ENCODE data around the gene PAQR7.

The PAQR7 gene

DNA sequence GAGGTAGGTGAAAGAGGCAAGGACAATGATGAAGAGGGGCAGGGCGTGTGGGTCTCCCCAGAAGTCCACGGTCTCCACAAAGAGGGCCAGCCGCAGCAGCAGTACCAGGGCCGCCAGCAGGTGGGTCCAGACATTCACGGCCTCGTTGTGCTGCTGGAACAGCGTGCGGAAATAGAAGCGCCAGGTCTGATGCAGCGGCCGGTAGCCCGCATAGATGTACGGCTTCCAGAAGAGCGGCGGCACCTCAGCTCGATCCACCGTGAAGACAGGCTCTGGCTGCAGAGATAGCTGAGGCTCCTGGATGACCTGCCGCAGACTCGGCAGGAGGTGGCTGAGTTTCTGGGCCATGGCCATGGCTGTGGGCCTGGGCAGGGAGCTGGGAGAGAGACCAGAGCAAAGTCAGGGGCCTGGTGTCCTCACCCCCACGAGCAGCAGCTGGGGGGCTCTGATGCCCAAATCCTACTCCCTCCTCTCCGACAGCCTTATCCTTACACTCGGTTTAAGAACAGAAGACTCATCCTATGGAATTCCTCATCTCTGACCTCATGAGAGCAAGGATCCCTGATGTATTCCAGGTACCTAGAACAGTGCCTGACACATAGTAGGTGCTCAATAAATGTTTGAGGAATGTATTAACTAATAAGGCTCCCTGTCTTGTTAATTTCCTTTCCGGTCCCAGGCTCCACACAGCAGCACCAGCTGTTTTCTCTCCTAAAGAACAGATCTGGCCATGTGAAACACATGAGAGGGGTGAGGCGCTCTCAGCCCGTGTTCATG is 11.8 kb downstream of the PAQR7 start:
- TF ChIP-seq EP300 (IDR thresholded peaks at IDR 0.05; ENCODE audit: borderline replicate concordance) (no peak), USF1 (IDR thresholded peaks at IDR 0.05) (no peak), RAD21 (IDR thresholded peaks at IDR 0.05; ENCODE audit: low read depth) (no peak), TAF1 (IDR thresholded peaks at IDR 0.05; ENCODE audit: low read depth) (no peak), TEAD4 (IDR thresholded peaks at IDR 0.05) (no peak), FOXM1 (IDR thresholded peaks at IDR 0.05; ENCODE audit: borderline replicate concordance, low read depth) (no peak), ZBTB7A (IDR thresholded peaks at IDR 0.05; ENCODE audit: low read depth) (no peak), CREB1 (IDR thresholded peaks at IDR 0.05; ENCODE audit: low read depth) (no peak), CEBPB (IDR thresholded peaks at IDR 0.05) (no peak), NFIC (IDR thresholded peaks at IDR 0.05) (no peak), TCF12 (IDR thresholded peaks at IDR 0.05; ENCODE audit: low read depth) (no peak)
- TF ChIP-seq, protein P1, sequence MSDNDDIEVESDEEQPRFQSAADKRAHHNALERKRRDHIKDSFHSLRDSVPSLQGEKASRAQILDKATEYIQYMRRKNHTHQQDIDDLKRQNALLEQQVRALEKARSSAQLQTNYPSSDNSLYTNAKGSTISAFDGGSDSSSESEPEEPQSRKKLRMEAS (IDR thresholded peaks at IDR 0.05), result no peak
- TF ChIP-seq, protein P2, sequence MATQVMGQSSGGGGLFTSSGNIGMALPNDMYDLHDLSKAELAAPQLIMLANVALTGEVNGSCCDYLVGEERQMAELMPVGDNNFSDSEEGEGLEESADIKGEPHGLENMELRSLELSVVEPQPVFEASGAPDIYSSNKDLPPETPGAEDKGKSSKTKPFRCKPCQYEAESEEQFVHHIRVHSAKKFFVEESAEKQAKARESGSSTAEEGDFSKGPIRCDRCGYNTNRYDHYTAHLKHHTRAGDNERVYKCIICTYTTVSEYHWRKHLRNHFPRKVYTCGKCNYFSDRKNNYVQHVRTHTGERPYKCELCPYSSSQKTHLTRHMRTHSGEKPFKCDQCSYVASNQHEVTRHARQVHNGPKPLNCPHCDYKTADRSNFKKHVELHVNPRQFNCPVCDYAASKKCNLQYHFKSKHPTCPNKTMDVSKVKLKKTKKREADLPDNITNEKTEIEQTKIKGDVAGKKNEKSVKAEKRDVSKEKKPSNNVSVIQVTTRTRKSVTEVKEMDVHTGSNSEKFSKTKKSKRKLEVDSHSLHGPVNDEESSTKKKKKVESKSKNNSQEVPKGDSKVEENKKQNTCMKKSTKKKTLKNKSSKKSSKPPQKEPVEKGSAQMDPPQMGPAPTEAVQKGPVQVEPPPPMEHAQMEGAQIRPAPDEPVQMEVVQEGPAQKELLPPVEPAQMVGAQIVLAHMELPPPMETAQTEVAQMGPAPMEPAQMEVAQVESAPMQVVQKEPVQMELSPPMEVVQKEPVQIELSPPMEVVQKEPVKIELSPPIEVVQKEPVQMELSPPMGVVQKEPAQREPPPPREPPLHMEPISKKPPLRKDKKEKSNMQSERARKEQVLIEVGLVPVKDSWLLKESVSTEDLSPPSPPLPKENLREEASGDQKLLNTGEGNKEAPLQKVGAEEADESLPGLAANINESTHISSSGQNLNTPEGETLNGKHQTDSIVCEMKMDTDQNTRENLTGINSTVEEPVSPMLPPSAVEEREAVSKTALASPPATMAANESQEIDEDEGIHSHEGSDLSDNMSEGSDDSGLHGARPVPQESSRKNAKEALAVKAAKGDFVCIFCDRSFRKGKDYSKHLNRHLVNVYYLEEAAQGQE (IDR thresholded peaks at IDR 0.05; ENCODE audit: low read depth), result no peak

DNA sequence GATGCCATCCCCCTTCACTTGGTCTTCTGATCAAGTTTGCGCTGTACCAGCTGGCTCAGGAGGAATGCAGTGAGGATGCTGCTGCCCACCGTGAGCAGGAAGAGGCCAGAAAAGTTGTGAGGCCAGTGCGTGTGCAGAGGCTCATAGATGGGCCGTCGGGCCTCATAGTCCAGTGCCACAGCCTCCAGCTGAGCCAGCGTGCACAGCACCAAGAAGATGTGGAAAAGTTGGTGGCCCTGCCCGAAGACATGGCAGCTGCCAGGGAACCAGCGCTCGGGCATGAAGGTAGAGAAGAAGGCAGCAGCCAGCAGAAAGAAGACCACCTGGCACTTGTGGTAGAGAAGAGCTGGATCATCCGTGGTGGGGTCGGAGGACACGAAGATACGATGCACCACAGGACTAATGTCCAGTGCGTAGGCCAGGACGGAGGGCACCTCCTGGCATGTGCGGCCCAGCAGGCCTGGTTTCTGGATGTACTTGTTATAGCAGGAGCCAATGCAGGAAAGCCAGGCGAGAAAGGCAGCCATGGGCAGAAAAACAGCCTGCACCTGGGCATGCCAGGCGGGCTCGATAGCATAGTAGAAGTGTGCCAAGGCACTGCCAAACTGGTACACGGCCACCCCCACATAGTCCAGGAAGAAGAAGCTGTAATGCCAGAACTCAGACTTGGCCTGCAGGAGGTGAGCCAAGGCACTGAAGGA is 12.6 kb downstream of the PAQR7 start:
- TF ChIP-seq CEBPB (IDR thresholded peaks at IDR 0.05) (no peak), YY1 (IDR thresholded peaks at IDR 0.05; ENCODE audit: low read depth) (no peak), NFIC (IDR thresholded peaks at IDR 0.05) (no peak), CREB1 (IDR thresholded peaks at IDR 0.05; ENCODE audit: low read depth) (no peak), USF1 (IDR thresholded peaks at IDR 0.05) (no peak), EGR1 (IDR thresholded peaks at IDR 0.05) (no peak), TCF12 (IDR thresholded peaks at IDR 0.05; ENCODE audit: low read depth) (no peak), EP300 (IDR thresholded peaks at IDR 0.05; ENCODE audit: borderline replicate concordance) (no peak), TEAD4 (IDR thresholded peaks at IDR 0.05) (no peak), TAF1 (IDR thresholded peaks at IDR 0.05; ENCODE audit: low read depth) (no peak), FOXM1 (IDR thresholded peaks at IDR 0.05; ENCODE audit: borderline replicate concordance, low read depth) (no peak), ZBTB7A (IDR thresholded peaks at IDR 0.05; ENCODE audit: low read depth) (no peak)
- TF ChIP-seq, protein P2 (IDR thresholded peaks at IDR 0.05; ENCODE audit: low read depth), result no peak

GRCh38 chr1:25861316-25862286 is 13.9 kb downstream of the PAQR7 start:
- no peak for TF ChIP-seq TAF1 (IDR thresholded peaks at IDR 0.05; ENCODE audit: low read depth)
- TF ChIP-seq CREB1 (IDR thresholded peaks at IDR 0.05; ENCODE audit: low read depth), result no peak
- TF ChIP-seq, protein P2 (IDR thresholded peaks at IDR 0.05; ENCODE audit: low read depth), result no peak
- TF ChIP-seq YY1 (IDR thresholded peaks at IDR 0.05; ENCODE audit: low read depth), result no peak
- no peak for TF ChIP-seq CEBPB (IDR thresholded peaks at IDR 0.05)
- TF ChIP-seq, protein P1 (IDR thresholded peaks at IDR 0.05), result no peak
- no peak for TF ChIP-seq USF1 (IDR thresholded peaks at IDR 0.05)
